GM20000 (cell line): ENCODE results near the gene RNU4-1.
A peak's percentile ranks its signal among the peaks of the same experiment; 100 is the strongest.

ENCODE experiments used
- DNase-seq: peaks from one replicate; pipeline ENCODE4 v3.0.0; 2012; ENCODE audit warnings: low spot score
- TF ChIP-seq, protein P1 (sequence below): IDR thresholded peaks from 2 replicates; pipeline ENCODE4 v1.5.1; 2012; ENCODE audit warnings: mild to moderate bottlenecking, control low read depth; ENCODE audit errors: extremely low read depth, missing control alignments

Gene RNU4-1

DNA sequence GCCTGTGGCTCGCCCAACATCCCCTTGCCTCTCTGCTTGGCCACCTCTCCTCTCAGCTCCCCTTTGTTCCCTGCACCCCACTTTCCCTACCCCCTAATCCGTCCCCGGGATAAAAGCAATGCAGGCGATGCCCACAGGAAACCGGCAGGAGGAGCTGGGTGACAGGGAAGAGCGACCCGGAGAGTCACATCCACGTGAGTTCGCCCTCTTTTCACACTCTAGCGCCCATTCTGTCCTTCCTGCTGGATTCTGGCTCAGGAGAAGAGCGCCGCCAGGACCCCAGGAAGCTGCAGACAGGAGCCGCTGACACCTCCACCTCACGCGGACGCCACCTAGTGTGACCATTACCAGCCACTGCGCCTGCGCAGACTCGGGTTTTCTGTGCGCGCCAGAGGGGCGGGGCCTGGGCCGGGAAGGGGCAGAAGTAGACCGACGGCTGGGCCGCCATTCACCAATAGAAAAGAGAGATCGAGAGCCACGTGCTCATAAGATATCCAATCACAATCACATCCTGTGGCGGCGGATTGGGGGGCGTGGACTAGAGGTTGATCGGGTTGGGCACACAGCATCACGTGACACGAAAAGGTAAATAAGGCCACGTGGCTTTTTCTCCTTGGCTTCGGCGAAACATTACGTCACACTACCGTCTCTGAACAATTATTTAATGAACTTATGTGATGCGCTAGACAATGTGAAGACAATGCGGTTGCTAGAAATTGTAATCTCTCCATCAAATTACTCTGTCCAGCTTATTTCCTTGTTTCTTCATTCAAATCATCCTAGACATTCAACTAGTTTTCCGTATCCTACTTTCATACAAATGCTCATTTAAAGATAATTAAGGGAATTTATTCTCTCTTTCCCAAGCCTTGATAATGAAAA, 24.4 kb upstream of the RNU4-1 start:
- TF ChIP-seq, protein P1, sequence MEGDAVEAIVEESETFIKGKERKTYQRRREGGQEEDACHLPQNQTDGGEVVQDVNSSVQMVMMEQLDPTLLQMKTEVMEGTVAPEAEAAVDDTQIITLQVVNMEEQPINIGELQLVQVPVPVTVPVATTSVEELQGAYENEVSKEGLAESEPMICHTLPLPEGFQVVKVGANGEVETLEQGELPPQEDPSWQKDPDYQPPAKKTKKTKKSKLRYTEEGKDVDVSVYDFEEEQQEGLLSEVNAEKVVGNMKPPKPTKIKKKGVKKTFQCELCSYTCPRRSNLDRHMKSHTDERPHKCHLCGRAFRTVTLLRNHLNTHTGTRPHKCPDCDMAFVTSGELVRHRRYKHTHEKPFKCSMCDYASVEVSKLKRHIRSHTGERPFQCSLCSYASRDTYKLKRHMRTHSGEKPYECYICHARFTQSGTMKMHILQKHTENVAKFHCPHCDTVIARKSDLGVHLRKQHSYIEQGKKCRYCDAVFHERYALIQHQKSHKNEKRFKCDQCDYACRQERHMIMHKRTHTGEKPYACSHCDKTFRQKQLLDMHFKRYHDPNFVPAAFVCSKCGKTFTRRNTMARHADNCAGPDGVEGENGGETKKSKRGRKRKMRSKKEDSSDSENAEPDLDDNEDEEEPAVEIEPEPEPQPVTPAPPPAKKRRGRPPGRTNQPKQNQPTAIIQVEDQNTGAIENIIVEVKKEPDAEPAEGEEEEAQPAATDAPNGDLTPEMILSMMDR: peak; percentile 22
- DNase-seq: peak; percentile 95

- DNase-seq: no peak
- TF ChIP-seq, protein P1: no peak
Observed at GRCh38 chr12:120316798-120317223, 23.8 kb upstream of the RNU4-1 start.

GRCh38 chr12:120314220-120314619, 21.2 kb upstream of the RNU4-1 start:
- no peak for DNase-seq
- TF ChIP-seq, protein P1: no peak

DNA sequence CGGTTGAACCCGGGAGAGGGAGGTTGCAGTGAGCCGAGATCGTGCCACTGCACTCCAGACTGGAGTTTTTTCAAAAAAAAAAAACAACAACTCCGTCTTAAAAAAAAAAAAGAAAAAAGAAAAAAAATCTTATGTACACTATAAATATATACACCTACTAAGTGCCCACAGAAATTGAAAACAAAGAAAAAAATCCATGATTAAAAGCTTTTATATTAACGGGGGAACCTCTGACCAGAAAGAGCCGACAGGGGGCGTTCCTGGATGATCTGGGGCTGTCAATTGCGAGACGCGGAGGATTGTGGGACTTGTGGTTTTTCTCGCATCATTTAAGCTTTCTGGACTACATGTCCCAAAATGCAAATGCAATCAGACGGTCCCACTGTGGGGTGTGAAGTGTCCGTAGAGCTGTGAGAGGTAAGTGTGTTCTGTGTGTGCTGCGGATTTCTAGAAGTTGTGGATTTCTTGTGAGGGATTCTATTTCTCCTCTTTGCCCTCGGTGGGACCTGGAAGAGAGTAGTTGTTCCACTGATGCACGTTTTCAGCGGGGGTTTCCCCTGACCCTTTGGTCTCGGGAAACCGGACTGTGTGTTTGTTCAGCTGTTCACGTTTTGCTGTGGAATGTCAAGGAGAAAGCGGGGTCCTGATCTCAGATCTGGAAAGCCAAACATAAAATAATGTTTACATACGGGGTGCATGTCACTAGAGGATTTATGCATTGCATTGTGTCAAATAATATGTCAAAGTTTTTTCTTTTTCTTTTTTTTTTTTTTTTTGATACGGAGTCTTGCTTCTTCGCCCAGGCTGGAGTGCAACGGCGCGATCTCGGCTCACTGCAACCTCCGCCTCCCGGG, 9.2 kb upstream of the RNU4-1 start, which contains the start of gene SIRT4:
Gene SIRT4 (plus strand): TSS at position 360 of the 854 bp plus-strand sequence. CDS start 1,241 bp downstream, outside the sequence.
- peak; percentile 89 for DNase-seq
- TF ChIP-seq, protein P1: peak; percentile 64

DNA sequence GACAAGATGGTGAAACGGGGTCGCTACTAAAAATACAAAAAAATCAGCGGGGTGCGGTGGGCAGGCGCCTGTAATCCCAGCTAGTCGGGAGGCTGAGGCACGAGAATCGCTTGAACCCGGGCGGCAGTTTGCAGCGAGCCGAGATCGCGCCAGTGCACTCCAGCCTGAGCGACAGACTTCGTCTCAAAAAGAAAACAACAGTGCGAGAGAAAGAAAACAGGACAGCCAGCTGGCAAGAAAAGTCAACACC, 701 bp downstream of the RNU4-1 start:
- DNase-seq: no peak
- TF ChIP-seq, protein P1: no peak

DNA sequence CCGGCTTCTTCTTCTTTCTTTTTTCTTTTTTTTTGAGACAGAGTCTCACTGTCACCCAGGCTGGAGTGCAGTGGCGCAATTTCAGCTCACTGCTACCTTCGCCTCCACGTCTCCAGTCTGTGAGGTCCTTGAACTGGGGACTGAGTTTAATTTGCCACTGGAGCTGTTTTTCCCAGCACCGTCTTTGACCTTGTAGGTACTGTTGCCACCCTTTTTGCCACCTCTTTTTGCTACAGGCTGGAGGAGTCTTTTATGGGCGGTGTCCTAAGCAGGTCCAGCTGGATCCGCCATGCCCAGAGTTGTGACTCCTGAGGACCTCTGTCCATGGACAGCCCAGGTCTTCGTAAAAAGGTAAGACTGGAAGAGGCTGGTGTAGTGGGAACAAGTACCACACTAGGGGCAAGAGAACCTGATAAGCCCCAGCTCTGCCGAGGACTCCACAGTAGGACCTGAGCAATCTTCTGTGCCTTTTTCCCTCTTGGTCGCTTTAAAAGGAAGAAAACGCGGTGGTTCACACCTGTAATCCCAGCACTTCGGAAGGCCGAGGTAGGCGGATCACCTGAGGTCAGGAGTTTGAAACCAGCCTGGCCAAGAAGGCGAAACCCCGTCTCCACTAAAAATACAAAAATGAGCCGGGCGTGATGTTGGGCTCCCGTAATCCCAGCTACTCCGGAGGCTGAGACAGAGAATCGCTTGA, 2.3 kb downstream of the RNU4-1 start:
- TF ChIP-seq, protein P1: no peak
- no peak for DNase-seq
